ENCODE results near the gene METTL27.

The METTL27 gene

DNA sequence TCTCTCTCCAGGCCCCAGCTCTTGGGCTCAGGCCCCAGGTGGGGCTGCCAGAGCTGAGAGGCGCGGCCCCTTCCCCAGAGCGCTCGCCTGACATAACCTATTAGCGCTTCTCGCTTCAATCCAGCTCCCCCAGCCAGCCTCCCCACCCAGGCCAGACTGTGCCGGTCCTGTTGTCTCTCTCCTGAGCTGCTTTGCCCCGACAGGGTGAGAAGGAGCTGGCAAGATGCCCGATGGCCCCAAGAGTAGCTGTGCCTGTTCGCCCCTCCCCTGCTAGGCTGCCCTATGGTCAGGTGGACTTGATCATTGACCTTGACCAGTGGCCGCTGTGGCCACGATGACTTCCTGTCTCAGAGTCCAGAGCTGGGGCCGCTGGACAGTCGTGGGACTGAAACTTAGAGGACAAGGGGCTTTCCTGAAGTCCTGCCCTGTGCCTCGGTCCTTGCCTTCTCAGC lies 27.8 kb upstream of the METTL27 start:
- Histone ChIP-seq H3K9me3 (ENCODE audit: severe bottlenecking) (no peaks in the 10 kb centered on the region), H3K27ac (peak overlapping the region; percentile 3; the same call in 1 of the 2 replicates), H3K36me3 (no peaks in the 10 kb centered on the region), H3K27me3 (ENCODE audit: insufficient read depth, low read depth, severe bottlenecking) (no peaks in the 10 kb centered on the region), H3K4me3 (ENCODE audit: low read depth, low read length) (no peak overlapping the region)
- TF ChIP-seq, protein P1, sequence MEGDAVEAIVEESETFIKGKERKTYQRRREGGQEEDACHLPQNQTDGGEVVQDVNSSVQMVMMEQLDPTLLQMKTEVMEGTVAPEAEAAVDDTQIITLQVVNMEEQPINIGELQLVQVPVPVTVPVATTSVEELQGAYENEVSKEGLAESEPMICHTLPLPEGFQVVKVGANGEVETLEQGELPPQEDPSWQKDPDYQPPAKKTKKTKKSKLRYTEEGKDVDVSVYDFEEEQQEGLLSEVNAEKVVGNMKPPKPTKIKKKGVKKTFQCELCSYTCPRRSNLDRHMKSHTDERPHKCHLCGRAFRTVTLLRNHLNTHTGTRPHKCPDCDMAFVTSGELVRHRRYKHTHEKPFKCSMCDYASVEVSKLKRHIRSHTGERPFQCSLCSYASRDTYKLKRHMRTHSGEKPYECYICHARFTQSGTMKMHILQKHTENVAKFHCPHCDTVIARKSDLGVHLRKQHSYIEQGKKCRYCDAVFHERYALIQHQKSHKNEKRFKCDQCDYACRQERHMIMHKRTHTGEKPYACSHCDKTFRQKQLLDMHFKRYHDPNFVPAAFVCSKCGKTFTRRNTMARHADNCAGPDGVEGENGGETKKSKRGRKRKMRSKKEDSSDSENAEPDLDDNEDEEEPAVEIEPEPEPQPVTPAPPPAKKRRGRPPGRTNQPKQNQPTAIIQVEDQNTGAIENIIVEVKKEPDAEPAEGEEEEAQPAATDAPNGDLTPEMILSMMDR (IDR thresholded peaks at IDR 0.05; ENCODE audit: low read depth, low read length), result no peak
- DNase-seq, result no peak

GRCh38 chr7:73869011-73869798 lies 26.9 kb upstream of the METTL27 start:
- Histone ChIP-seq H3K27ac (no peak overlapping the region), H3K27me3 (ENCODE audit: insufficient read depth, low read depth, severe bottlenecking) (no peaks in the 10 kb centered on the region), H3K36me3 (no peaks in the 10 kb centered on the region), H3K4me3 (ENCODE audit: low read depth, low read length) (no peak overlapping the region), H3K9me3 (ENCODE audit: severe bottlenecking) (no peaks in the 10 kb centered on the region)
- TF ChIP-seq, protein P1 (IDR thresholded peaks at IDR 0.05; ENCODE audit: low read depth, low read length), result no peak
- no peak for DNase-seq

- no peaks in the 10 kb centered on the region for H3K36me3 ChIP-seq
- H3K27me3 ChIP-seq (ENCODE audit: insufficient read depth, low read depth, severe bottlenecking), result no peaks in the 10 kb centered on the region
- H3K9me3 ChIP-seq (ENCODE audit: severe bottlenecking), result no peaks in the 10 kb centered on the region
- TF ChIP-seq, protein P1 (IDR thresholded peaks at IDR 0.05; ENCODE audit: low read depth, low read length), result no peak
- no peak overlapping the region for H3K4me3 ChIP-seq (ENCODE audit: low read depth, low read length)
- DNase-seq, result no peak
- no peak overlapping the region for H3K27ac ChIP-seq
Observed at GRCh38 chr7:73866446-73866767, 24.1 kb upstream of the METTL27 start.

GRCh38 chr7:73865738-73866445 lies 23.6 kb upstream of the METTL27 start:
- no peaks in the 10 kb centered on the region for H3K27me3 ChIP-seq (ENCODE audit: insufficient read depth, low read depth, severe bottlenecking)
- H3K9me3 ChIP-seq (ENCODE audit: severe bottlenecking), result no peaks in the 10 kb centered on the region
- H3K36me3 ChIP-seq, result no peaks in the 10 kb centered on the region
- TF ChIP-seq, protein P1 (IDR thresholded peaks at IDR 0.05; ENCODE audit: low read depth, low read length), result peak; percentile 70
- no peak overlapping the region for H3K27ac ChIP-seq
- no peak overlapping the region for H3K4me3 ChIP-seq (ENCODE audit: low read depth, low read length)
- DNase-seq, result peak; percentile 54

DNA sequence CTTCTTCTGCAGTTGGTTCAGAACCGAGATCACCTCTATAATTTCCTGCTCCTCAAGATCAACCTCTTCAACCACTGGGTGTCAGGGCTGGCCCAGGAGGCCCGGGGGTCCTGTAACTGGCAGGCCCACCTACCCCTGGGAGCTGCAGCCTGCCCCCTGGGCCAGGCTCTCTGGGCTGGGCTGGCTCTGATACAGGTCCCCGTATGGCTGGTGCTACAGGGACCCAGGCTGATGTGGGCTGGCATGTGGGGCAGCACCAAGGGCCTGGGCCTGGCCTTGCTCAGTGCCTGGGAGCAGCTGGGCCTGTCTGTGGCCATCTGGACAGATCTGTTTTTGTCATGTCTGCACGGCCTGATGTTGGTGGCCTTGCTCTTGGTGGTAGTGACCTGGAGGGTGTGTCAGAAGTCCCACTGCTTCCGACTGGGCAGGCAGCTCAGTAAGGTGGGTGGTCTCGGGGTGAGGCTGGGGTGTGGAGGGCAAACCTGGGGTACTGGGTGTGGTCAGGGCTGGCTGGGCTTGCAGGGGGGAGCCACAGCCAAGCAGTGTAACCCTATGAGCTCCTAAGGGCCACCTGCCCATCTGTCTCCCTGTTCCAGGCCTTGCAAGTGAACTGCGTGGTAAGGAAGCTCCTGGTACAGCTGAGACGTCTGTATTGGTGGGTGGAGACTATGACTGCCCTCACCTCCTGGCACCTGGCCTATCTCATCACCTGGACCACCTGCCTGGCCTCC lies 22.8 kb upstream of the METTL27 start:
- H3K36me3 ChIP-seq, result no peaks in the 10 kb centered on the region
- TF ChIP-seq, protein P1 (IDR thresholded peaks at IDR 0.05; ENCODE audit: low read depth, low read length), result no peak
- no peak overlapping the region for H3K4me3 ChIP-seq (ENCODE audit: low read depth, low read length)
- no peaks in the 10 kb centered on the region for H3K27me3 ChIP-seq (ENCODE audit: insufficient read depth, low read depth, severe bottlenecking)
- H3K9me3 ChIP-seq (ENCODE audit: severe bottlenecking), result no peaks in the 10 kb centered on the region
- no peak for DNase-seq
- H3K27ac ChIP-seq, result peak overlapping the region; percentile 40

All from WERI-Rb-1 (cell line).